A673 (cell line): ENCODE measurements around the gene ZCRB1.

Experiments used
- CTCF ChIP-seq: fragments of 300-800, 200-600 bp; sonication (generic); conservative IDR thresholded peaks from 2 replicates; pipeline ENCODE4 v1.5.1; 2017; ENCODE audit warnings: low read depth, mild to moderate bottlenecking, antibody characterized with exemption, low read length, moderate library complexity, mixed read lengths
- EZH2 ChIP-seq: fragments of 200-600 bp; sonication (generic); IDR thresholded peaks from 2 replicates; pipeline ENCODE4 v1.6.1; 2017; ENCODE audit warnings: borderline replicate concordance, low read depth, mild to moderate bottlenecking, mixed read lengths, antibody characterized with exemption, low read length; ENCODE audit not compliant: poor library complexity, severe bottlenecking

- TF ChIP-seq EZH2 (no peak), CTCF (no peak)
Observed at GRCh38 chr12:42278128-42278510, 47.8 kb downstream of the ZCRB1 start.
